A549 (cell line): ENCODE results near the gene OPCML.

Experiments
- BHLHE40 ChIP-seq: IDR thresholded peaks from 2 replicates; pipeline ENCODE4 v1.6.1; 2012; ENCODE audit warnings: low read depth, low read length, inconsistent platforms
- CEBPB ChIP-seq, 2 experiments: fragments of >200 bp in 1 of 2; sonication (Bioruptor Twin) in 1 of 2; formaldehyde crosslinking in 1 of 2; IDR thresholded peaks; 2 replicates each; pipeline ENCODE4 v1.6.1; 2012 to 2016
- EP300 ChIP-seq, 2 experiments: fragments of >200 bp; sonication (Bioruptor Twin); formaldehyde crosslinking; IDR thresholded peaks; 2 replicates in 1 of 2; 3 replicates in 1 of 2; pipeline ENCODE4 v1.6.1; 2016 to 2017
- ESRRA ChIP-seq: fragments of 150-350 bp; IDR thresholded peaks from 2 replicates; pipeline ENCODE4 v1.6.1; 2014; ENCODE audit warnings: mild to moderate bottlenecking, low read length, borderline replicate concordance
- KDM1A ChIP-seq: fragments of 200-600 bp; sonication (generic); IDR thresholded peaks from 2 replicates; pipeline ENCODE4 v1.6.1; 2016; ENCODE audit warnings: low read depth, mild to moderate bottlenecking
- KDM5A ChIP-seq: fragments of 200-600 bp; sonication (generic); IDR thresholded peaks from 2 replicates; pipeline ENCODE4 v1.6.1; 2016; ENCODE audit warnings: antibody characterized with exemption, mild to moderate bottlenecking
- NPAS2 ChIP-seq: fragments of 250-450 bp; sonication (Bioruptor Pico); IDR thresholded peaks from 2 replicates; pipeline ENCODE4 v1.8.0; 2022; ENCODE audit warnings: mild to moderate bottlenecking, moderate library complexity, borderline replicate concordance
- POLR2A ChIP-seq: IDR thresholded peaks from 2 replicates; pipeline ENCODE4 v1.6.1; 2012; ENCODE audit warnings: mild to moderate bottlenecking, low read length
- SREBF2 ChIP-seq: fragments of 450-650 bp; IDR thresholded peaks from 2 replicates; pipeline ENCODE4 v1.6.1; 2014; ENCODE audit warnings: mild to moderate bottlenecking, moderate library complexity
- TF ChIP-seq, protein P1 (sequence below): fragments of 200-600 bp; sonication (generic); IDR thresholded peaks from 2 replicates; pipeline ENCODE4 v1.6.1; 2016; ENCODE audit warnings: antibody characterized with exemption, mild to moderate bottlenecking, moderate library complexity
- TF ChIP-seq, protein P2 (sequence below): fragments of >200 bp; sonication (Bioruptor Twin); formaldehyde crosslinking; IDR thresholded peaks from 3 replicates; pipeline ENCODE4 v1.5.1; 2016

DNA sequence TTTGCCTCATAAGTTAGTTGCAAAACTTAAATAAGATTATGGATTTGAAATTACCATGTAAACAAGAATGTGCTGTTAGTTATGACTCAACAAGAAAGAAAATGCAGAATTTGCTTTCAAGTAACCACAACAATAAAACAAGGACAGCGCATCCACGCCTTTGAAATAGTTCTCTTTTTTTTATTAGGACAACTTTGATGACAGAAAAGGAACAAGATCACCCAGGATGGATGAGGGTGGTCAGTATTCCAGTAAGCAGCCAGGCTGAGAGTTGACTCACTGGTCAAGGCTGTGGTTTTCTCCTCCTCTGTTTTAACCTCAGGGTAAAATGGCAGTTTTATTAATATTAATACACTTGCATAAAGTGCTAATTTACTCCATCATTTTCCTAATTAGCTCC is 544.4 kb downstream of the OPCML start:
- no peak for TF ChIP-seq SREBF2
- TF ChIP-seq BHLHE40: no peak
- TF ChIP-seq KDM1A: no peak
- no peak for TF ChIP-seq EP300 (IDR thresholded peaks at IDR 0.05)
- TF ChIP-seq, protein P1, sequence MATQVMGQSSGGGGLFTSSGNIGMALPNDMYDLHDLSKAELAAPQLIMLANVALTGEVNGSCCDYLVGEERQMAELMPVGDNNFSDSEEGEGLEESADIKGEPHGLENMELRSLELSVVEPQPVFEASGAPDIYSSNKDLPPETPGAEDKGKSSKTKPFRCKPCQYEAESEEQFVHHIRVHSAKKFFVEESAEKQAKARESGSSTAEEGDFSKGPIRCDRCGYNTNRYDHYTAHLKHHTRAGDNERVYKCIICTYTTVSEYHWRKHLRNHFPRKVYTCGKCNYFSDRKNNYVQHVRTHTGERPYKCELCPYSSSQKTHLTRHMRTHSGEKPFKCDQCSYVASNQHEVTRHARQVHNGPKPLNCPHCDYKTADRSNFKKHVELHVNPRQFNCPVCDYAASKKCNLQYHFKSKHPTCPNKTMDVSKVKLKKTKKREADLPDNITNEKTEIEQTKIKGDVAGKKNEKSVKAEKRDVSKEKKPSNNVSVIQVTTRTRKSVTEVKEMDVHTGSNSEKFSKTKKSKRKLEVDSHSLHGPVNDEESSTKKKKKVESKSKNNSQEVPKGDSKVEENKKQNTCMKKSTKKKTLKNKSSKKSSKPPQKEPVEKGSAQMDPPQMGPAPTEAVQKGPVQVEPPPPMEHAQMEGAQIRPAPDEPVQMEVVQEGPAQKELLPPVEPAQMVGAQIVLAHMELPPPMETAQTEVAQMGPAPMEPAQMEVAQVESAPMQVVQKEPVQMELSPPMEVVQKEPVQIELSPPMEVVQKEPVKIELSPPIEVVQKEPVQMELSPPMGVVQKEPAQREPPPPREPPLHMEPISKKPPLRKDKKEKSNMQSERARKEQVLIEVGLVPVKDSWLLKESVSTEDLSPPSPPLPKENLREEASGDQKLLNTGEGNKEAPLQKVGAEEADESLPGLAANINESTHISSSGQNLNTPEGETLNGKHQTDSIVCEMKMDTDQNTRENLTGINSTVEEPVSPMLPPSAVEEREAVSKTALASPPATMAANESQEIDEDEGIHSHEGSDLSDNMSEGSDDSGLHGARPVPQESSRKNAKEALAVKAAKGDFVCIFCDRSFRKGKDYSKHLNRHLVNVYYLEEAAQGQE: no peak
- TF ChIP-seq NPAS2: no peak
- TF ChIP-seq, protein P2, sequence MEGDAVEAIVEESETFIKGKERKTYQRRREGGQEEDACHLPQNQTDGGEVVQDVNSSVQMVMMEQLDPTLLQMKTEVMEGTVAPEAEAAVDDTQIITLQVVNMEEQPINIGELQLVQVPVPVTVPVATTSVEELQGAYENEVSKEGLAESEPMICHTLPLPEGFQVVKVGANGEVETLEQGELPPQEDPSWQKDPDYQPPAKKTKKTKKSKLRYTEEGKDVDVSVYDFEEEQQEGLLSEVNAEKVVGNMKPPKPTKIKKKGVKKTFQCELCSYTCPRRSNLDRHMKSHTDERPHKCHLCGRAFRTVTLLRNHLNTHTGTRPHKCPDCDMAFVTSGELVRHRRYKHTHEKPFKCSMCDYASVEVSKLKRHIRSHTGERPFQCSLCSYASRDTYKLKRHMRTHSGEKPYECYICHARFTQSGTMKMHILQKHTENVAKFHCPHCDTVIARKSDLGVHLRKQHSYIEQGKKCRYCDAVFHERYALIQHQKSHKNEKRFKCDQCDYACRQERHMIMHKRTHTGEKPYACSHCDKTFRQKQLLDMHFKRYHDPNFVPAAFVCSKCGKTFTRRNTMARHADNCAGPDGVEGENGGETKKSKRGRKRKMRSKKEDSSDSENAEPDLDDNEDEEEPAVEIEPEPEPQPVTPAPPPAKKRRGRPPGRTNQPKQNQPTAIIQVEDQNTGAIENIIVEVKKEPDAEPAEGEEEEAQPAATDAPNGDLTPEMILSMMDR: no peak
- TF ChIP-seq POLR2A: no peak
- no peak for TF ChIP-seq KDM5A
- no peak for TF ChIP-seq CEBPB (IDR thresholded peaks at IDR 0.05)
- no peak for TF ChIP-seq ESRRA
